ENCODE measurements around the gene COA8. TPM values are rescaled to one million over a fixed set of nuclear protein-coding genes. Genes with fewer than 3 reads are reported as not detected.

Gene COA8
- total and polyA plus RNA-seq, 2 of the 8 experiments (the other 6 are each of a cell fraction or from before 2014, with no cell fraction given) = 7.1 to 35.5 TPM

DNA sequence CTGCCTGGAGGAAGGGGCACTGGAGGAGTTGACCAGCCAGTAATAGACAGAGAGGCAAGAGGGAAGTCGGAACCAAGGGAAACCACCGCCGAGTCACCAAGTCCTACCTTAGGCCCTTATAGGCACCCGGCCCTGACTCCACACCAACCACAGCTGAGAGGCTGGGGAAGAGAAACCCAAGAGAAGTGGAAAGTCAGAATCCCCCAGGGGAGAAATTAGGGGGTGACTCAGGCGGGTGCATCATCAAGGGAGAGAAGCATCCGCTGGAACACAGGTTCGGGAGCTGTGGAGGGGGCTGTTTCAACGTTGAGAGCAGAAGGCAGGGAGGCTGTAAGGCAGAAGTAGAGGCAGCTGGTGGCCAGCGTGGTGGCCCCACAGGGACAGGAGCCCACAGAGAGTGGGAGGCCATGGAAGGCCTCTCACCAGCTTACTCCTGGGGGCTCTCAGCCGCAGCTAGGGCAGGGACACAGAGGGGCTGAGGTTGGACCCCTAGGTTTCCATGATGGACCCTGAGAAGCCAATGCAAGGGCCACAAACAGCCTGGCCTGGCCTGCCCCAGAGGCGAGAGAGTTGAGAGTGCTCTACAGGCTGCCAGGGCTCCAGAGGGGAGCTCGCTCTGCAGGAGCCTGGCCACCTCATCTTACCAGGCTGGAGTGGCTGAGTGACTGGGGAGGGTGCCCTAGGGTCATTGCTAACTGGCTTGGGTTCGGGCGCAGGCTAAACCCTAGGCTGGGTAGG, 35.2 kb upstream of the COA8 start:
- 90% methylated on average over 14 of the region's 14 CpGs; no CpG with 5 or more reads in 1 of the 2 experiments for WGBS, 2 experiments (ENCODE audit: extremely low coverage in 1 of 2, insufficient coverage in 1 of 2, insufficient read length in 1 of 2, insufficient replicate concordance in 2 of 2, low coverage in 1 of 2, low lambda C conversion rate in 2 of 2, missing lambda C conversion rate in 1 of 2)
- DNase-seq (ENCODE audit: low read depth in 1 of 2, low spot score in 2 of 2) (no peak), FAIRE-seq (no peak)
- H2BK120ac ChIP-seq (replicated peaks; ENCODE audit: low read depth, low read length) = no peak overlapping the region
- H4K5ac ChIP-seq (ENCODE audit: insufficient read length, low read depth, low read length) = no peak overlapping the region
- peaks cover 10 to 30% of the 10 kb centered on the region in 2 experiments for H4K20me1 ChIP-seq (replicated peaks in 1 of 2; ENCODE audit: control insufficient read depth in 1 of 2, insufficient read depth in 2 of 2, low read length in 2 of 2)
- H3K4me3 ChIP-seq (ENCODE audit: extremely low read depth in 1 of 4, insufficient read depth in 2 of 4, low read depth in 3 of 4, low read length in 4 of 4) = 0 out of 8 replicates have a peak overlapping the region, but pooled peaks of 2 of the 4 experiments have one; percentile 62 to 67
- TF ChIP-seq BACH1 (IDR thresholded peaks at IDR 0.05; ENCODE audit: low read length) (no peak), BCL11A (IDR thresholded peaks at IDR 0.05; ENCODE audit: low read depth in 2 of 2, low read length in 2 of 2) (no peak)
- ChIA-PET CTCF (ENCODE audit: partially characterized antibody) (interaction anchor here (0.6 to 28.8 kb wide), 5 partner anchors 9 to 68 kb away, joined by 3 to 921 read pairs (median 7); partner anchors contain the start of gene CKB), POLR2A (ENCODE audit: partially characterized antibody) (interaction anchor here (1.4 to 29.8 kb wide), 7 partner anchors 9 to 183 kb away, joined by 3 to 844 read pairs (median 7); partner anchors contain the start of genes BAG5 and CKB)
- H3K23me2 ChIP-seq (ENCODE audit: low read depth, low read length) = peaks cover 13% of the 10 kb centered on the region; the same call in 1 of the 2 replicates
- H4K91ac ChIP-seq (replicated peaks; ENCODE audit: insufficient read length, low read length) = no peak overlapping the region
- no peak overlapping the region for H2BK20ac ChIP-seq (ENCODE audit: low read length)
- peaks cover 24% of the 10 kb centered on the region for H3K79me1 ChIP-seq (ENCODE audit: low read depth, low read length)
- H2AFZ ChIP-seq (ENCODE audit: low read length) = no peak overlapping the region
- H3K18ac ChIP-seq (ENCODE audit: extremely low read depth, low read length) = no peak overlapping the region
- peaks cover 0 to 2% (median 1%) of the 10 kb centered on the region in 4 experiments; a peak in 3 of 8 replicates for H3K36me3 ChIP-seq (ENCODE audit: control insufficient read depth in 2 of 4, insufficient read depth in 4 of 4, low read length in 3 of 4)
- peaks cover 0 to 16% (median 14%) of the 10 kb centered on the region in 4 experiments; a peak in 6 of 7 replicates for H3K4me1 ChIP-seq (replicated peaks in 1 of 4; ENCODE audit: control insufficient read depth in 3 of 4, insufficient read depth in 4 of 4, low read length in 3 of 4)
- H3K27ac ChIP-seq (ENCODE audit: low read depth, low read length) = no peak overlapping the region
- H3K79me2 ChIP-seq (ENCODE audit: control insufficient read depth in 1 of 2, insufficient read depth in 2 of 2, low read length in 2 of 2) = peaks cover 5 to 20% of the 10 kb centered on the region in 2 experiments; a peak in 3 of 4 replicates
- H3K14ac ChIP-seq (ENCODE audit: insufficient read length) = no peak overlapping the region
- H3K23ac ChIP-seq (ENCODE audit: insufficient read length) = no peak overlapping the region
- no peak overlapping the region for H2BK5ac ChIP-seq (ENCODE audit: low read depth, low read length)
- no peak overlapping the region for H3K4ac ChIP-seq (replicated peaks; ENCODE audit: insufficient read length, low read depth, low read length)
- no peaks in the 10 kb centered on the region for H3K9me3 ChIP-seq (ENCODE audit: insufficient read depth in 2 of 2, low read depth in 1 of 2, low read length in 1 of 2)
- no peak overlapping the region for H2BK12ac ChIP-seq (ENCODE audit: low read depth, low read length)
- H3K27me3 ChIP-seq (replicated peaks in 1 of 4; ENCODE audit: control insufficient read depth in 3 of 4, extremely low read depth in 1 of 4, insufficient read depth in 3 of 4, low read length in 3 of 4) = peaks cover 3 to 23% (median 13%) of the 10 kb centered on the region in 4 experiments
- 0 out of 2 replicates have a peak overlapping the region, but pooled peaks have one; percentile 61 for H2BK15ac ChIP-seq (ENCODE audit: low read length)
- H4K8ac ChIP-seq (ENCODE audit: extremely low read depth, insufficient read depth, low read length) = no peak overlapping the region
- H3K9ac ChIP-seq (replicated peaks in 1 of 4; ENCODE audit: extremely low read depth in 1 of 4, low read depth in 3 of 4, low read length in 3 of 4) = no peak overlapping the region
- peak overlapping the region; percentile 76 to 87; a peak in 2 of 4 replicates for H3K4me2 ChIP-seq (ENCODE audit: insufficient read depth in 1 of 2, low read depth in 2 of 2, low read length in 2 of 2)
- H3K56ac ChIP-seq (replicated peaks; ENCODE audit: insufficient read length, low read depth, low read length) = no peak overlapping the region
- no peak overlapping the region for H2AK5ac ChIP-seq (ENCODE audit: low read depth, low read length)

Data from H1 (cell line).